ENCODE results near the gene MGA.

DNA sequence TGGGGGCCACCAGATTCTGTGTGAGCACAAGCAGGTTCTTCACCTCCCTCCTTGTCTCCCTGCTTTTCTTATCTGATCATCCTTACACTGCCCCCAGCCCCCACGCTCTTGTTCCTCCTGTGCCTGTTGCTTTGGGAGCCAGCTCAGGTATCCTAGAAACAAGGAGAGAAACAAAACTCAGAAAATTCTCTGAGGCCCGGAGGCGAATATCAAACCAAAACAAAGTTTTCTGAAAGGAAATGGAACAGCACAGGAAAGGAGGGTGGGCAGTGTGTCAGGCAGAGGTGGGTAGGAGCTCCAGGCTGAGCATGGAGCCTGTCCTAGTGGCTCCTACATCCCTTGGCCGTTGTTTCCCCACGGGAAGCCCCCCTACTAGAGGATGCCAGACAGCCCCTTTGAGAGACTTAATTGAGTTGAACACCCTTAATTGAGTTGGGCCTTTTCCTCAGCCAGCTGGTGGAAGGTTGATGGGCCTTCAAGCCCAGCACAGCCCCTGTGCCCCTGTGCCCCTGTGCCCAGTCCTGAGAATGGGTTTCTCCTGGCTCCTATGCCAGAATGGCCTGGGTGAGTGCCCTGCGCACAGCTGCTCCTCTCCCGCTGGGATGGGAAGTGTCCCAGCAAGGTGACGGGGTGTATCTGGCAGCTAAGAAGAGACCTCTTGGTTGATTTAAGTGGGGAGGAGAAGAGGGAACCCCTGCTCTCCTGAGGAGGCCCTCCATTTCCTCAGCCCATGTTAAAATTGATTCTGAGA lies 144.9 kb downstream of the MGA start:
- TF ChIP-seq, protein P1, sequence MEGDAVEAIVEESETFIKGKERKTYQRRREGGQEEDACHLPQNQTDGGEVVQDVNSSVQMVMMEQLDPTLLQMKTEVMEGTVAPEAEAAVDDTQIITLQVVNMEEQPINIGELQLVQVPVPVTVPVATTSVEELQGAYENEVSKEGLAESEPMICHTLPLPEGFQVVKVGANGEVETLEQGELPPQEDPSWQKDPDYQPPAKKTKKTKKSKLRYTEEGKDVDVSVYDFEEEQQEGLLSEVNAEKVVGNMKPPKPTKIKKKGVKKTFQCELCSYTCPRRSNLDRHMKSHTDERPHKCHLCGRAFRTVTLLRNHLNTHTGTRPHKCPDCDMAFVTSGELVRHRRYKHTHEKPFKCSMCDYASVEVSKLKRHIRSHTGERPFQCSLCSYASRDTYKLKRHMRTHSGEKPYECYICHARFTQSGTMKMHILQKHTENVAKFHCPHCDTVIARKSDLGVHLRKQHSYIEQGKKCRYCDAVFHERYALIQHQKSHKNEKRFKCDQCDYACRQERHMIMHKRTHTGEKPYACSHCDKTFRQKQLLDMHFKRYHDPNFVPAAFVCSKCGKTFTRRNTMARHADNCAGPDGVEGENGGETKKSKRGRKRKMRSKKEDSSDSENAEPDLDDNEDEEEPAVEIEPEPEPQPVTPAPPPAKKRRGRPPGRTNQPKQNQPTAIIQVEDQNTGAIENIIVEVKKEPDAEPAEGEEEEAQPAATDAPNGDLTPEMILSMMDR (IDR thresholded peaks at IDR 0.05; ENCODE audit: low read depth, low read length, poor library complexity, severe bottlenecking), result no peak
- TF ChIP-seq EZH2phosphoT487 (IDR thresholded peaks at IDR 0.05; ENCODE audit: borderline replicate concordance, low read length), result no peak

Data from DOHH2 (cell line).